Measurements from ENCODE around the gene SFT2D2.

- TF ChIP-seq EZH2 (optimal IDR thresholded peaks at IDR 0.05; ENCODE audit: low read depth, low read length) (no peak), CTCF (IDR thresholded peaks at IDR 0.05; ENCODE audit: low read length) (no peak)
Observed at GRCh38 chr1:168259567-168259966, 33.8 kb downstream of the SFT2D2 start.
